ENCODE data around the gene ASPSCR1. TPM values are rescaled to one million over a fixed set of nuclear protein-coding genes. Genes with fewer than 3 reads are reported as not detected.
"Not testable (repeated sequence)": the region's sequence is repeated elsewhere in the genome, so short reads cannot be mapped to it uniquely, and the experiment has no call there.

ASPSCR1 gene
- total RNA-seq, 1 donor from 2014 or later, result 19.0 TPM

GRCh38 chr17:81960130-81960958 lies 17.1 kb upstream of the ASPSCR1 start:
- ATAC-seq, result peak; percentile 22

- ATAC-seq, result no peak
Observed at GRCh38 chr17:81961087-81961511, 16.3 kb upstream of the ASPSCR1 start, which contains the start of gene NOTUM. Gene NOTUM (minus strand): TSS chr17:81961187. CDS start chr17:81960909, 278 bp downstream.

- ATAC-seq, result no peak
Observed at GRCh38 chr17:81961521-81962498, 15.6 kb upstream of the ASPSCR1 start.

DNA sequence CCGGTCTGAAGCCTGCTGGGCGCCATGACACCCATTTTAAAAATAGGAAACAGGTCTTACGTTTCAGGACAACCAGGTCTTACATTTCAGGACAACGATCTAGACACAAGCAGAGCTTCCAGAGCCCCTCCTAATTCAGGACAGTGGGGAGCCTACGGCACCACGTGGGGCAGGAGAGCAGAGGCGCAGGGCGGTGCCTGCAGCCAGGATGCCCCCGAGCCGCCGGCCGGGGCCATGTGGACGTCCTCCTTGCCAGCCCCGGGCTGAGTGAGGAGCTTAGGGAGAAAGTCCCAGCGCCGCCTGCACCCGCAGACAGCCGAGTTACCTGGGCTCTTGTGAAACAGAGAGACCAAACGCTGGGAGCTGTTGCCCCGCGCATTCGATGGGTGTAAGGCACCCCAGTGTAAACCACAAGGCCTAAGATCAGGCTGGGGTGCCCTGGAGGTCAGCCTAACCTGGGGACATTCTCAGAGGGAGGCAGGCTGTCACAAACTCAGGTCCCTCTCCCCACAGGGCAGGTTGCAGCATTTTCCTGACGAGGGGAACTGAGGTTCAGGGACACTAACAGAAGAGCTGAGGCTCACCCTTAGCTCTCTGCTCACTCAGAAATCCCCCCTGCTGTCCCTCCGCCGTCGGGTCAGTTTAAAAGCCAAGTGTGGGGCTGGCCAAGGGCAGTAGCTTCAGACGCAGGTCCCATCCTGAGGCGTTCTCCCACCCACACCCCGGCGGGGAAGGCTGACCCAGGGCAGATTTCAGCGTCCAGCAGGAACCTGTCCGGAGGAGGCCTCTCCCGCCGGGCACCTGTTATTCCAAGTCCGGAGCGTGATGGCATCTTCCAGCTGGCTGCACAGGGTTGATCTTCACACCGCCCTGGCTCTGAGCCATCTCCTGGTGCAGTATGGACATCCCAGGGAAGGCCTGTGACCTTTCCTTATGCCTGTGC lies 14.7 kb upstream of the ASPSCR1 start:
- no peak for ATAC-seq

DNA sequence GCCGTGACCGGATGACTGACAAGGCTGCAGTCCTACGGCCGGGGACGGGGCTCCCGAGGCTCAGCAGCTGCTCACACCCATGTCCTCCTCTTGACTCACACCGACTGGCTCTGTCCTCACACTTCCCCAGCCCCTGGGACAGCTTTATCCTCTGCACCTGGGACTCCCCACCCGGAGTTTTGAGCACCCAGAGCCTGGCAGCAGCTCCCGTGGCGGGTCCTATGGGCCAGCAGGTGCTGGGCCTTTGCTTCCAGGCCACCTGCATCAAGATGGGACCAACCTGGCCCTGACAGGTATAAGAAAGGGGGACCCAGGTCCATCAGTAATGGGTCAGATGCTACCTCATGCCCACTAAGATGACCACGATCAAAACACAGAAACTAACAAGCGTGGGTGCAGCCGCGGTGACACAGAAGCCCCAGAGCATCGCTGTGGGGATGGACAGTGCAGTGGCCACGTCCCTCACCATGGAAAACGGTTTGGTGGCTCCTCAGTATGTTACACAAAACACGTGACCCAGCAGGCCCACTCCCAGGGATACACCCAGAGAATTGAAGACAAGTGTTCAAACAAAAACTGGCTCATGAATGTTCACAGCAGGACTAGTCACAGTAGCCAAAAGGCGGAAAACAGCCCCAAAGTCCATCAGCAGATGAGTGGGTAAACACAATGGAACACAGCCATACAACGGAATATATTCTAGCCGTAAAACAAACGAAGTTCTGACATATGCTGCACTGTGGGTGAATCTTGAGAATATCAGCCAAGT lies 13.2 kb upstream of the ASPSCR1 start:
- no peak for ATAC-seq

- peak; percentile 10 for ATAC-seq
Observed at GRCh38 chr17:81966343-81967243, 10.8 kb upstream of the ASPSCR1 start.

GRCh38 chr17:81967244-81967532 lies 10.2 kb upstream of the ASPSCR1 start:
- peak; percentile 7 for ATAC-seq

DNA sequence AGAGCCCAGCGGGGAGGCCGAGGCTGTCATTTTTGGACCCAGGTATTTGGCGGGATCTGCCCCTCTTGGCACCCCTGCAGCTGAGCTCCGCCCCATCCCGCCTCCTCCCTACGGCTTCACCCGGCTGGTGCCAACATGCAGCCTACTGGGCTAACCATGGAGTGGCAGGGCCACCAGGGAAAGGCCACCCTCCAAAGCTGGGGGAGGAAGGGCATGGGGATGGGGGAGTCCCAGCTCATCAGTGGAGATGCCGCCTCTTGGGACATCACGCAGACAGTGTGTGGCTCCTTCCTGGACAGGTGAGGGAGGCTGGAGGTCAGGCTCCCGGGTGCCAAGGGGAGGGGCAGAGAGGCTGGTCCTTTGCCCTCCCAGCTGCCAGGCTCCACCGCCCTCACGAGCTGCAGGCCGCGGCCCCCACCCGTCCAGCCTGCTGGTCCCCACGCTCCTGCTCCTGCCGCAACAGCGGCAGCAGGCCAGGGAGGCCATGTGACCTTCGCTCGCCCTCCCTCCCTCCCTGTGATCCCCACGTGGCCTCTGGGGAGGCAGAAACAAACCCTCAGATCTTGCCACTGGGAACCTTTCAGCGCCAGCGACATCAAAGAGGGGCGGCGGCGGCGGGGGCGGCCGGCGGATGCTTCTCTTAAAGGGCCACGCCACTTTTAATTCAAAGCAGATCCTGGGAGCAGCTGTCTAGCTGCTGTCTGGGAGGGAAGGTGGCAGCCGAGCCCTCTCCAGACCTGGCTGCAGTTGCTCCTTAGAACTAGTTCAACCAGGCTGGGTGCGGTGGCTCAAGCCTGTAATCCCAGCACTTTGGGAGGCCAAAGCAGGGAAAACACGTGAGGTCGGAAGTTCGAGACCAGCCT lies 9.7 kb upstream of the ASPSCR1 start:
- peak; percentile 76 for ATAC-seq

- ATAC-seq, result peak; percentile 42
Observed at GRCh38 chr17:81968396-81968745, 9.1 kb upstream of the ASPSCR1 start.

GRCh38 chr17:81968850-81969812 lies 8.3 kb upstream of the ASPSCR1 start:
- no peak for ATAC-seq

DNA sequence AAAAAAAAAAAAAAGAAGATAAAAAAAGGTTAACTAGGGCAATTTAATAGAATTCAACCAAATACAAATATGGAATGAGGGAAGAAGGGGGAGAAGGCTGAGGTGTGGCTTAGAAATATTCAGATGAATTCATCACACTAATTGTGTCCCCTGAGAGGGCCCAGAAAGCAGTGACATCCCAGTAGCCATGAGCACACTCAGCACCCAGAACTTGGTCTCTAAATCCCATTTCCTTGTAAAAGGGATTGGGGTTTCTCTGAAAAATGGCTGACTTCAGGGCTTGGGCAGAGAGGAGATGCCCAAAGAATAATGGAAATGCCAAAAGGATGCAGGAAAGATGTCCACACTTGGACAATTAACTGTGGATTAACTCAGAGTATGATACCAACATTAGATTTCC lies 4.0 kb upstream of the ASPSCR1 start:
- no peak for ATAC-seq

- ATAC-seq, result peak; percentile 38
Observed at GRCh38 chr17:81976332-81977210, 858 bp upstream of the ASPSCR1 start.

DNA sequence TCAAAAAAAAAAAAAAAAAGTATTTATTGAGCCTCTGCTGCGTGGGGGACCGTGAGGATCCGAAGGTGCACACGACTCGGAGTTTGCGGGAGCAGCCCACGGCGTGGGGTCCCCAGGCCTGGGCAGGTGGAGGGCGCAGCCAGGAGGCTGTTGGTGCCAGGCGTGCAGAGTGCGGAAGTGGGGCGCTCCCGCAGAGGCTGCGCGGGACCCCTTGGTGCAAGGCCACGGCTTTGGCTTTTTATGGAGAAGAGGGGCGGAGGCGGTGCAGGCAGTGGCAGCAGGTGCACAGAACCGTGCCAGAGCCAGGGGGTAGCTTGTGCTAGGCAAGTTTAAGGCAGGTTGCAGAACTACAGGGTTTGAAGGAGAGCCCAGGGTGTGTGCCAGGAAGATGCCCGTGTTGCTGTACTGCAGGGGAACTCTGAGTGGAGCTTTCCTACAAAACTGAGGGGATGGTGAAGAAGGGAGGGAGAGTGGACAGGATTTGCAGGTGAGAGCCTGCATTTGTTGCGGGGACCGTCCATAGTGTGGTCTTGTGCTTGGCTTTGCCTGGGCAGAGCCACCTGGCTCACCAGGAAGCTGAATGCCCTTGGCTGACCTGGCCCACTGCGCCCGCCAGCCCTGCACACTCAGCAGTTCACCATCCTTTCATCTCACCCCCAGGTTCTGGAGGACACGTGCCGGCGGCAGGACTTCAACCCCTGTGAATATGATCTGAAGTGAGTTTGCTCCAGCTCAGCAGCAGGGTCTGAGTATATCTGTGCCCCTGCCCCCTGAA lies 1.3 kb downstream of the ASPSCR1 start:
- no peak for ATAC-seq

GRCh38 chr17:81980122-81980521 lies 2.7 kb downstream of the ASPSCR1 start:
- no peak for ATAC-seq

DNA sequence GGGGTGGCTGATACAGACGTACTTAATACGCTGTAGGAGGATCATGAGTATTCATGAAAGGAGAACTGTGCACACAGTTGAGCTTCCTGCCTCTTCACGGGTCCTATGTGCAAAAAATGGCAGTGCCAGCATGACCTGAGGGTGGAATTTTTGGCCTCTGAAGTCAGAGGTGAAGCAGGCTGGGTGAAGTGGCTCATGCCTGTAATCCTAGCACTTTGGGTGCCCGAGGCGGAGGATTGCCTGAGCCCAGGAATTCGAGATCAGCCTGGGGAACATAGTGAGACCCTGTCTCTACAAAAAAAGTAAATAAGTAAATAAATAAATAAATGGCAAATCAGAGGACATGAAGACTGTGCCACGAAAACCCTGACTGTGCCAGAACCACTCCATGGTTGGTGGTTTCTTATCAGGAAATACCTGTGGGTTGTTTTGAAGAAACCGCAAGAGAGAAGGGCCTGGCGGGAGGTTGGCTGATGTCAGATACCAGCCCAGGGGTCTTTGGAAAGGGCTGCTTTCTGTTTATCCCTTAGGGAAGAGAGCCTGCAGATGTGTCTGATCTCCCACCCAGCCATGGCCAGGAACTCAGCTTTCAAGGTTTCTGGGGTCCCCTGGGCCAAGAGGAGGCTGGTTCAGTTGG lies 3.4 kb downstream of the ASPSCR1 start:
- ATAC-seq, result no peak

- ATAC-seq, result not testable (repeated sequence)
Observed at GRCh38 chr17:81981511-81981910, 4.1 kb downstream of the ASPSCR1 start.

All from esophagus mucosa (tissue), 1 donor.